ENCODE results near the gene EXOC3.
"Not testable (repeated sequence)": the region's sequence is repeated elsewhere in the genome, so short reads cannot be mapped to it uniquely, and the experiment has no call there.

The EXOC3 gene

GRCh38 chr5:502325-503079 lies 59.5 kb downstream of the EXOC3 start:
- ATAC-seq (ENCODE audit: low read depth) (no peak), DNase-seq (ENCODE audit: low spot score) (no peak)
- Histone ChIP-seq H3K27ac (ENCODE audit: poor library complexity, severe bottlenecking) (no peak overlapping the region), H3K9me3 (ENCODE audit: severe bottlenecking) (no peaks in the 10 kb centered on the region), H3K27me3 (ENCODE audit: insufficient read depth, poor library complexity, severe bottlenecking) (peaks cover 56% of the 10 kb centered on the region), H3K4me3 (ENCODE audit: severe bottlenecking) (no peak overlapping the region), H3K36me3 (ENCODE audit: low read depth) (no peaks in the 10 kb centered on the region), H3K4me1 (ENCODE audit: insufficient read depth, poor library complexity, severe bottlenecking) (no peaks in the 10 kb centered on the region)
- TF ChIP-seq, protein P1, sequence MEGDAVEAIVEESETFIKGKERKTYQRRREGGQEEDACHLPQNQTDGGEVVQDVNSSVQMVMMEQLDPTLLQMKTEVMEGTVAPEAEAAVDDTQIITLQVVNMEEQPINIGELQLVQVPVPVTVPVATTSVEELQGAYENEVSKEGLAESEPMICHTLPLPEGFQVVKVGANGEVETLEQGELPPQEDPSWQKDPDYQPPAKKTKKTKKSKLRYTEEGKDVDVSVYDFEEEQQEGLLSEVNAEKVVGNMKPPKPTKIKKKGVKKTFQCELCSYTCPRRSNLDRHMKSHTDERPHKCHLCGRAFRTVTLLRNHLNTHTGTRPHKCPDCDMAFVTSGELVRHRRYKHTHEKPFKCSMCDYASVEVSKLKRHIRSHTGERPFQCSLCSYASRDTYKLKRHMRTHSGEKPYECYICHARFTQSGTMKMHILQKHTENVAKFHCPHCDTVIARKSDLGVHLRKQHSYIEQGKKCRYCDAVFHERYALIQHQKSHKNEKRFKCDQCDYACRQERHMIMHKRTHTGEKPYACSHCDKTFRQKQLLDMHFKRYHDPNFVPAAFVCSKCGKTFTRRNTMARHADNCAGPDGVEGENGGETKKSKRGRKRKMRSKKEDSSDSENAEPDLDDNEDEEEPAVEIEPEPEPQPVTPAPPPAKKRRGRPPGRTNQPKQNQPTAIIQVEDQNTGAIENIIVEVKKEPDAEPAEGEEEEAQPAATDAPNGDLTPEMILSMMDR (IDR thresholded peaks at IDR 0.05; ENCODE audit: poor library complexity, severe bottlenecking): no peak

GRCh38 chr5:504326-505154 lies 61.6 kb downstream of the EXOC3 start:
- TF ChIP-seq, protein P1 (IDR thresholded peaks at IDR 0.05; ENCODE audit: poor library complexity, severe bottlenecking): no peak
- no peak for ATAC-seq (ENCODE audit: low read depth)
- Histone ChIP-seq H3K9me3 (ENCODE audit: severe bottlenecking) (no peaks in the 10 kb centered on the region), H3K4me3 (ENCODE audit: severe bottlenecking) (no peak overlapping the region), H3K36me3 (ENCODE audit: low read depth) (no peaks in the 10 kb centered on the region), H3K4me1 (ENCODE audit: insufficient read depth, poor library complexity, severe bottlenecking) (no peaks in the 10 kb centered on the region), H3K27ac (ENCODE audit: poor library complexity, severe bottlenecking) (no peak overlapping the region), H3K27me3 (ENCODE audit: insufficient read depth, poor library complexity, severe bottlenecking) (peaks cover 41% of the 10 kb centered on the region)
- DNase-seq (ENCODE audit: low spot score): no peak

DNA sequence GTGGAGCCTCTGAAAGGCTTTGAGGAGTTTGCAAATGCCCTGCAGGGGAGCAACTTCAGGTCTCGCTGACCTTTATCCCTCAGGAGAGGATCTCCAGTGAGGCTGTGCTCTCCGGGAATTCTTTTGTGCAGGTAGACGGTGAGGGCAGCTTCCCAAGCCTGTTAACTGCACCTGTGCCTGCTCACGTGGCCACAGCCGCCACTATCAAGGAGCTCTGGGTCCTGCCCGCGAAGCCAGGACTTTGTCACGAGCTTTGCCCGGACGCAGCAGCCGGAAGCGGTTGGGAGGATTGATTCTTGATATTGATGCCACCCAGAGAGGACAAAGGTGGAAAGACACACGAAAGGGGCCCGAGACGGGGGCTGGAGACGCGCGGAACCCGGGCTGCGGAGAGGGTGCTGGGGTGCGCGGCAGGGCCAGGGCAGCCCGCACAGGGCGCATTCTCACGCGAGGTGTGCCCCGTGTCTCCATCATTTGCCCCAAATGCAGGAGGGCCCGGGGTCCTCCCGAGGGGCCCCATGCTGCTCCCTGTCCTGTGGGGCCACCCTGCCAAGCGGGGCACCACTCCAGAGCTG lies 63.1 kb downstream of the EXOC3 start:
- H3K27ac ChIP-seq (ENCODE audit: poor library complexity, severe bottlenecking): no peak overlapping the region
- no peaks in the 10 kb centered on the region for H3K36me3 ChIP-seq (ENCODE audit: low read depth)
- H3K9me3 ChIP-seq (ENCODE audit: severe bottlenecking): no peaks in the 10 kb centered on the region
- ATAC-seq (ENCODE audit: low read depth): no peak
- no peak overlapping the region for H3K4me3 ChIP-seq (ENCODE audit: severe bottlenecking)
- no peaks in the 10 kb centered on the region for H3K4me1 ChIP-seq (ENCODE audit: insufficient read depth, poor library complexity, severe bottlenecking)
- H3K27me3 ChIP-seq (ENCODE audit: insufficient read depth, poor library complexity, severe bottlenecking): peaks cover 48% of the 10 kb centered on the region
- TF ChIP-seq, protein P1 (IDR thresholded peaks at IDR 0.05; ENCODE audit: poor library complexity, severe bottlenecking): no peak
- DNase-seq (ENCODE audit: low spot score): no peak

GRCh38 chr5:507986-508575 lies 65.1 kb downstream of the EXOC3 start:
- not testable (repeated sequence) for H3K4me3 ChIP-seq (ENCODE audit: severe bottlenecking); ATAC-seq (ENCODE audit: low read depth); H3K36me3 ChIP-seq (ENCODE audit: low read depth); H3K27ac ChIP-seq (ENCODE audit: poor library complexity, severe bottlenecking); H3K4me1 ChIP-seq (ENCODE audit: insufficient read depth, poor library complexity, severe bottlenecking); DNase-seq (ENCODE audit: low spot score); H3K9me3 ChIP-seq (ENCODE audit: severe bottlenecking)
- H3K27me3 ChIP-seq (ENCODE audit: insufficient read depth, poor library complexity, severe bottlenecking): peaks cover 51% of the 10 kb centered on the region

- ATAC-seq (ENCODE audit: low read depth) (0 out of 3 replicates have a peak, but pooled peaks have one; percentile 9), DNase-seq (ENCODE audit: low spot score) (no peak)
- Histone ChIP-seq H3K4me1 (ENCODE audit: insufficient read depth, poor library complexity, severe bottlenecking) (no peaks in the 10 kb centered on the region), H3K4me3 (ENCODE audit: severe bottlenecking) (no peak overlapping the region), H3K9me3 (ENCODE audit: severe bottlenecking) (no peaks in the 10 kb centered on the region), H3K27ac (ENCODE audit: poor library complexity, severe bottlenecking) (no peak overlapping the region), H3K36me3 (ENCODE audit: low read depth) (no peaks in the 10 kb centered on the region), H3K27me3 (ENCODE audit: insufficient read depth, poor library complexity, severe bottlenecking) (peaks cover 53% of the 10 kb centered on the region)
- TF ChIP-seq, protein P1 (IDR thresholded peaks at IDR 0.05; ENCODE audit: poor library complexity, severe bottlenecking): no peak
These were observed 66.7 kb downstream of the EXOC3 start for GRCh38 chr5:509611-510185.
